GM19468 (cell line): ENCODE data around the gene RCOR3.
"Not testable (repeated sequence)": the region's sequence is repeated elsewhere in the genome, so short reads cannot be mapped to it uniquely, and the experiment has no call there.

Experiments
- ATAC-seq: cut with Tn5 transposase; IDR thresholded peaks from one replicate; pipeline ENCODE4 v1.9.1; 2021; ENCODE audit warnings: mild to moderate bottlenecking, moderate library complexity, moderate number of reproducible peaks; ENCODE audit not compliant: unreplicated experiment; ENCODE audit errors: extremely low read depth

Gene RCOR3

DNA sequence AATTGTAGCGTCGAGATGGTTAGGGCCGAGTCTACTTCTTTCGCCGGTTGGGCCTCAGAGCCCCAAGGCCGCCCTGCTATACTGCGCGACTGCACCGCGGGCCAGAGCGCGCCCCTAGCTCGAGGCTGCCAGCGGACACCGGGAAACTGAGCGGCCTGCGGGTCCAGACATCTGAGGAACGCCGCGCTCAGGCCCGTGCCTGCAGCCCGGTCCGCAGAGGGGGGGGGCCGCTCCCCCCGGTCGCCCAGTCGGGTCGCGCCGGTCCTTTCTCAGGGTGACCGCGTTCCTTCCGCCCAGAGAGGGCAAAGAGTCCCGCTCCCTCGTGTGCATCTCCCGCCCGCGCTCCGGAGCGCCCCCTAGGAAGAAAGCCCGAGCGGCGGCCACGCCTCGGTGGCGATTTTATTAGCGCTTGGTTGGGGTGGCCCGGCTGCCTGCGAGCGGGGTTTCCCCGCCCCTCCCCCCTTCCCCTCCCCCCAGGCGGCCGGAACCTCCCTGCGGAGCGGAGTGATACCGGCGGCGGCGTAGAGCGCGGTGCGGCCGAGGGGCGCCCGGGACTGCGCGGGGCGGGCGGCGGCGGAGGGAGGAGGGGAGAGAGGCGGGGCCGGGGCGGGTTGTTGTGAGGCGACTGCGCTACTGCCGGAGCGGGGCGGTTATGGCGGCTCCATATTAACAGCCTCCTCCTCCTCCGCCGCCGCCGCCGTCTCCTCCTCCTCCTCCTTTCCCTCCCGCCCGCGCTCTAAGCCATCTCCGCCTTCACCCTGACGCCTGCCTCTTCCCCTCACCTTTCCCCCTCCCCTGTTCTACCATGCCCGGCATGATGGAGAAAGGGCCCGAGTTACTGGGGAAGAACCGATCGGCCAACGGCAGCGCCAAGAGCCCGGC lies at the start of gene RCOR3:
Gene RCOR3 (plus strand): TSS at position 611 of the 882 bp plus-strand sequence. CDS start 195 bp downstream, at position 806.
- peak; percentile 44 for ATAC-seq

- no peak for ATAC-seq
Observed at GRCh38 chr1:211210052-211210451, 49.1 kb upstream of the RCOR3 start.

GRCh38 chr1:211210965-211211364 lies 48.2 kb upstream of the RCOR3 start:
- ATAC-seq: no peak

- ATAC-seq: no peak
Observed at GRCh38 chr1:211213702-211214101, 45.5 kb upstream of the RCOR3 start.

- ATAC-seq: no peak
Observed at GRCh38 chr1:211215577-211215976, 43.6 kb upstream of the RCOR3 start.

DNA sequence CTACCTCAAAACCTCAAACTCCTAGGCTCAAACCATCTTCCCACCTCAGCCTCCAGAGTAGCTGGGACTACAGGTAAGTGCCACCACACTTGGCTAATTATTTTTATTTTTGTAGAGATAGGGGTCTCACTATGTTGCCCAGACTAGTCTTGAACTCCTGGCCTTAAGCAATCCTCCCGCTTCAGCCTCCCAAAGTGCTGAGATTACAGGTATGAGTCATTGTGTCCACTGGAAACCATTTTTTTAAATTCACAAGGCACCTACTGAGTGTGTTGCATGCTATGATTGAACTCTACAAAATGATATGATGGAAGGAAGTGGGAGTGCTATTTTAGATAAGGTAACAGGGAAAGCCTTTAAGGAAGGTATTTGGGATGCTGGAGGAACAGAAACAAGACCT lies 41.8 kb upstream of the RCOR3 start:
- no peak for ATAC-seq

DNA sequence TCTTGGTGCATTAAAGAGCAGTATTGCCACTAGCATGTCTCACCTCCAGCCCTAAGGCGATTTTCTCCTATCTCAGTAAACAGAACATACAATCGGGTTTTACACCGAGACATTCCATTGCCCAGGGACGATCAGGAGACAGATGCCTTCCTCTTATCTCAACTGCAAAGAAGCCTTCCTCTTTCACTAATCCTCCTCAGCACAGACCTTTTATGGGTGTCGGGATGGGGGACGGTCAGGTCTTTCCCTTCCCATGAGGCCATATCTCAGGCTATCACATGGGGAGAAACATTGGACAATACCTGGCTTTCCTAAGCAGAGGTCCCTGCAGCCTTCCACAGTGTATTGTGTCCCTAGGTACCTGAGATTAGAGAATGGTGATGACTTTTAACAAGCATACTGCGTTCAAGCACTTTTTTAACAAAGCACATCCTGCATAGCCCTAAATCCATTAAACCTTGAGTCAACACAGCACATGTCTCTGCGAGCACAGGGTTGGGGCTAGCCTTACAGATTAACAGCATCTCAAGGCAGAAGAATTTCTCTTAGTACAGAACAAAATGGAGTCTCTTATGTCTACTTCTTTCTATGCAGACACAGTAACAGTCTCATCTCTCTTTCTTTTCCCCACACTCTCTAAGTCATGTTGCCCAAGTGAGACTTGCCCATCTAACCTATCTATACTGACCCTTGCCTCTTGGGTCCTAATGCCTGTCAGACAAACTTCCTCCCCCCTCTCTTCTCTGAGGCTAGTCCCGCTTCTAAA lies 36.5 kb upstream of the RCOR3 start:
- ATAC-seq: not testable (repeated sequence)

GRCh38 chr1:211228573-211229364 lies 30.4 kb upstream of the RCOR3 start:
- ATAC-seq: not testable (repeated sequence)

DNA sequence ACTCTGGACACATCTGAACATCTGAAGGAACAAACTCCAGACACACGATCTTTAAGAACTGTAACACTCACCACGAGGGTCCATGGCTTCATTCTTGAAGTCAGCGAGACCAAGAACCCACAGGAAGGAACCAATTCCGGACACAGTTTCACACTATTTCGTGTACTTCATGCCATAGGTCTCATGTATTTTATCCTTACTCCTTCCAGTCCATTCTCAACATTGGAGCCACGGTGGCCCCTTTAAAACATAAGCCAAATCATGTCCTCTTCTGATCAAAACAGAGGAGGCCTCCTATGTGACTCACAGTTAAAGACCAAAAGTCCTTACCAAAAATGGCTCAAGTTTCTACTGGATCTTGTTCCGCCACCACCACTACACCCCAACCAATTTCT lies 29.8 kb upstream of the RCOR3 start:
- no peak for ATAC-seq

DNA sequence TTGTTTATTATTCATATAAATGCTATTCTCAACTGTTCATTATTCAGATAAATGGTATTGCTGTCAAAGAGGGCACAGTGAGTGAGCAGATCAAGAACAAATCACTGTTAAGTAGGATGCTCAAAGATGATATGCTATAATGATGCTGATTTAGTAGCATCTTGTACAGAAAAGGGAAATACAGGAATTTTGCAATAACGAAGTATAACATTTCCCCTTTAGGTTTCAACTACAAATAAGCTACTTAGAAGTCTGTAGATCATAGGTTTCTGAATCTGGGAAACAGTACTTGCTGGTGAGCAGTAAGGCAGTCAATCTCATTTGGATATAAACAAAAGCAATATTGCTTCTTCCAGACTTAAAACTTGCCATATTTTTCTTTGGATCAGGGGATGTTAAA lies 27.3 kb upstream of the RCOR3 start:
- no peak for ATAC-seq

GRCh38 chr1:211236633-211237320 lies 22.4 kb upstream of the RCOR3 start:
- no peak for ATAC-seq

DNA sequence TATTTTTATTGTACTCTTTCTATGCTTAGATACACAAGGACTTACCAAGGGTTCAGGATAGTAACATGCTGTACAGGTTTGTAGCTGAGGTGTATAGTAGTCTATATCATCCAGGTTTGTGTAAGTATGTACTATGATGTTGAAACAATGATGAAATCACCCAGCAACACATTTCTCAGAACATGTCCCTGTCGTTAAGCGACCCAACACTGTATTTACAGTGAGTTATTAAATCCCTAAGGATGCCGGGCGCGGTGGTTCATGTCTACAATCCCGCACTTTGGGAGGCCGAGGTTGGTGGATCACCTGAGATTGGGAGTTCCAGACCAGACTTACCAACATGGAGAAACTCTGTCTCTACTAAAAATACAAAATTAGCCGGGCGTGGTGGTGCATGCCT lies 21.6 kb upstream of the RCOR3 start:
- no peak for ATAC-seq

GRCh38 chr1:211240567-211240966 lies 18.6 kb upstream of the RCOR3 start:
- not testable (repeated sequence) for ATAC-seq

GRCh38 chr1:211241071-211241470 lies 18.1 kb upstream of the RCOR3 start:
- no peak for ATAC-seq

DNA sequence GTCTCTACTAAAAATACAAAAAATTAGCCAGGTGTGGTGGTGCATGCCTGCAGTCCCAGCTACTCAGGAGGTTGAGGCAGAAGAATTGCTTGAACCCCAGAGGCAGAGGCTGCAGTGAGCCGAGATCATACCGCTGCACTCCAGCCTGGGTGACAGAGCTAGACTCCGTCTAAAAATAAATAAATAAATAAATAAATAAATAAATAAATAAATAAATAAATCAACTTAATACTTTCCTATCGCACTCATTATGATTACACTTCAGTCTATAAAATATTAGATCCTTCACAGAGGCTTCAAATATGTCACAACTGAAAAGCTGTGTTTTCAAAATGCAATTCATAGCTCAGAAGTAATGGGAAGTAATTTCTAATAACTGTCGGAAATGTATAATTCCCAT lies 15.5 kb upstream of the RCOR3 start:
- not testable (repeated sequence) for ATAC-seq

DNA sequence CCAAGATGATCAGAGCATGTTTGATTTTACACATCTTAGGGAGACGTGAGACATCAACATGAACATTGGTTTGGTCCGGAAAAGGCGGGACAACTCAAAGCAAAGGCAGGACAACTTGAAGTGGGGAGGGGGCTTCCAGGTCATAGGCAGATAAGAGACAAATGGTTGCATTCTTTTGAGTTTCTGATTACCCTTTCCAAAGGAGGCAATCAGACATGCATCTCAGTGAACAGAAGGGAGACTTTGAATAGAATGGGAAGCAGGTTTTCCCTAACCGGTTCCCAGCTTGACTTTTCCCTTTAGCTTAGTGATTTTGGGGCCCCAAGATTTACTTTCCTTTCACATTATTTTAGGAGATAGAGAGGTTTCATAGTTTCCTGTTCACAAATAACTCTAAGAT lies 12.6 kb upstream of the RCOR3 start:
- not testable (repeated sequence) for ATAC-seq

- no peak for ATAC-seq
Observed at GRCh38 chr1:211247921-211248320, 11.2 kb upstream of the RCOR3 start.

DNA sequence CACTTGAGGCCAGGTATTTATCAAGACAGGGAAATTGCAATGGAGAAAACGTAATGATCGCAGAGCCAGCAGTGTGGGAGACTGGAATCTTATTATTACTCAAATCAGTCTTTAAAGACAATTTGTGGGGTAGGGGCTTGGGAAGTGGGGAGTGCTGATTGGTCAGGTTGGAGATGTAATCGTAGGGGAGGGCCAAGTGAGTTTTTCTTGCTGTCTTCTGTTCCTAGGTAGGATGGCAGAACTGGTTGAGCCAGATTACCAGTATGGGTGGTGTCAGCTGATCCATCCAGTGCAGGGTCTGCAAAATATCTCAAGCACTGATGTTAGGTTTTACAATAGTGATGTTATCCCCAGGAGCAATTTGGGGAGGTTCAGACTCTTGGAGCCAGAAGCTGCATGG lies 9.6 kb upstream of the RCOR3 start:
- not testable (repeated sequence) for ATAC-seq

GRCh38 chr1:211257826-211258225 lies 1.3 kb upstream of the RCOR3 start:
- no peak for ATAC-seq

GRCh38 chr1:211258310-211258755 lies 833 bp upstream of the RCOR3 start:
- ATAC-seq: no peak
